HG03565 (cell line): Measurements from ENCODE around the gene EDNRB.
"Not testable (repeated sequence)": the region's sequence is repeated elsewhere in the genome, so short reads cannot be mapped to it uniquely, and the experiment has no call there.

Source experiments
- ATAC-seq: cut with Tn5 transposase; IDR thresholded peaks from one replicate; pipeline ENCODE4 v1.9.1; 2021; ENCODE audit warnings: mild to moderate bottlenecking, moderate library complexity; ENCODE audit not compliant: unreplicated experiment

Gene EDNRB

GRCh38 chr13:77848050-77848449 lies 70.6 kb downstream of the EDNRB start:
- ATAC-seq, result not testable (repeated sequence)

- peak; percentile 84 for ATAC-seq
These were observed 72.5 kb downstream of the EDNRB start for GRCh38 chr13:77846173-77846572.
